ENCODE measurements around the gene CPE. TPM values are rescaled to one million over a fixed set of nuclear protein-coding genes. Genes with fewer than 3 reads are reported as not detected.

CPE gene
- polyA plus RNA-seq, 1 experiment = 0.44 TPM

DNA sequence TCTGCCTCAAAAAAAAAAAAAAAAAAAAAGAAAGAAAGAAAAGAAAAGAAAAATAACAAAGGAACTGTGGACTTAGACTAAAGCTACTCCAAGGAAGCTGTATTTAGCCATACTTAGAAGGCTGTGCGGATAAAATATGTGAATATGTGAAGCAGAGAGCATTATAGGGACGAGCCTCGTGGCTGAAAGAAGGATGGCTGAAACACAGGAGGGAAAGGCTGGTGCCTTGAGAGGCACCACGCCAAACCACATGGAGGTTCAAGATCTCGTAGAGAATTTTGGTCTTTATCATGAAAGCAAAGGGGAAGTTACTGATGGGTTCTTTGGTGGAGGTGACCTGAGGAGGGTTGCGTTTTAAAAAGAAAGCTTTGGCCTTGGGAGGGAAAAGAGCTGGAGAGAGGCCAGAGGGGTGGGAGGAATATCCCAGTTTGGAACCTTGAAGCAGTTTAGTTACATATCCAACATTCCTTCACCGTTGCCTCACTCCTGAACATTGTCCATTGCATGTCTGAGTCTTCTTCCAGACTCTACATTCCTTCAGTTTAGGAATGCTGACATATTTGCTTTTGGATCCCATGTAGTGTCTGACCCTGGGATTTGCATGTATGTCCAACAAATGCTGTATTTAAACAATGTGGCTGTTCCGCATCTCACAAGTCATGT is 82.5 kb downstream of the CPE start:
- DNase-seq (ENCODE audit: low read depth) = peak; percentile 51
- Histone ChIP-seq H3K27me3 (ENCODE audit: control insufficient read depth, insufficient read depth, low read length) (no peaks in the 10 kb centered on the region), H3K36me3 (ENCODE audit: control insufficient read depth, insufficient read depth, low read length) (no peaks in the 10 kb centered on the region), H3K4me3 (ENCODE audit: low read depth, low read length) (no peak overlapping the region)
- TF ChIP-seq, protein P1, sequence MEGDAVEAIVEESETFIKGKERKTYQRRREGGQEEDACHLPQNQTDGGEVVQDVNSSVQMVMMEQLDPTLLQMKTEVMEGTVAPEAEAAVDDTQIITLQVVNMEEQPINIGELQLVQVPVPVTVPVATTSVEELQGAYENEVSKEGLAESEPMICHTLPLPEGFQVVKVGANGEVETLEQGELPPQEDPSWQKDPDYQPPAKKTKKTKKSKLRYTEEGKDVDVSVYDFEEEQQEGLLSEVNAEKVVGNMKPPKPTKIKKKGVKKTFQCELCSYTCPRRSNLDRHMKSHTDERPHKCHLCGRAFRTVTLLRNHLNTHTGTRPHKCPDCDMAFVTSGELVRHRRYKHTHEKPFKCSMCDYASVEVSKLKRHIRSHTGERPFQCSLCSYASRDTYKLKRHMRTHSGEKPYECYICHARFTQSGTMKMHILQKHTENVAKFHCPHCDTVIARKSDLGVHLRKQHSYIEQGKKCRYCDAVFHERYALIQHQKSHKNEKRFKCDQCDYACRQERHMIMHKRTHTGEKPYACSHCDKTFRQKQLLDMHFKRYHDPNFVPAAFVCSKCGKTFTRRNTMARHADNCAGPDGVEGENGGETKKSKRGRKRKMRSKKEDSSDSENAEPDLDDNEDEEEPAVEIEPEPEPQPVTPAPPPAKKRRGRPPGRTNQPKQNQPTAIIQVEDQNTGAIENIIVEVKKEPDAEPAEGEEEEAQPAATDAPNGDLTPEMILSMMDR (IDR thresholded peaks at IDR 0.05; ENCODE audit: insufficient read depth, low read depth, low read length) = no peak
- CTCF ChIA-PET = interaction anchor here (0.6 to 3.3 kb wide), 4 partner anchors 11 to 636 kb away, joined by 3 to 23 read pairs (median 3); no protein-coding TSS in a partner anchor
- POLR2A ChIA-PET = interaction anchor here (0.6 kb wide), 1 partner anchor 39 kb away, joined by 7 read pairs; no protein-coding TSS in a partner anchor

DNA sequence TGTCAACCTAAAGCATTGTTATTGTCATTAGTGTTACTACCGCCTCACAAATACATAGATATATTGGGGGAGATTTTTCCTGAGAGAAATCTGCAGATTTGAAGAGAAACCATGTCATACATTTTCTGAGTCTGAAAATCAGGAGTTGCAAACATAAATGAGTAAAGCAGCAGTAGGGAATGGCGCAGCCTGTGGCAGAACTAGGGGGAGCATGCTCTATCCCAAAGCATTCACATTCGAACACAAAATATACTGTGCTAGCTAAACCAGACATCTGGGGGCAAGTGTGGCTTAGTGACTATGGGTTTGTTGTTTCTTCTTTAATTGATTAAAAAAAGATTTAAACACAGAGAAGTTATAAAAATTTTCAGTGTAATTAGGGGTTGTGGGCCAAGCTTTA is 83.2 kb downstream of the CPE start:
- CTCF ChIA-PET = interaction anchor here (0.9 to 3.3 kb wide), 3 partner anchors 10 to 331 kb away, joined by 3 to 23 read pairs (median 3); no protein-coding TSS in a partner anchor
- no peaks in the 10 kb centered on the region for H3K27me3 ChIP-seq (ENCODE audit: control insufficient read depth, insufficient read depth, low read length)
- no peaks in the 10 kb centered on the region for H3K36me3 ChIP-seq (ENCODE audit: control insufficient read depth, insufficient read depth, low read length)
- no peak for DNase-seq (ENCODE audit: low read depth)
- no peak overlapping the region for H3K4me3 ChIP-seq (ENCODE audit: low read depth, low read length)
- POLR2A ChIA-PET = no interaction called here
- TF ChIP-seq, protein P1 (IDR thresholded peaks at IDR 0.05; ENCODE audit: insufficient read depth, low read depth, low read length) = no peak

DNA sequence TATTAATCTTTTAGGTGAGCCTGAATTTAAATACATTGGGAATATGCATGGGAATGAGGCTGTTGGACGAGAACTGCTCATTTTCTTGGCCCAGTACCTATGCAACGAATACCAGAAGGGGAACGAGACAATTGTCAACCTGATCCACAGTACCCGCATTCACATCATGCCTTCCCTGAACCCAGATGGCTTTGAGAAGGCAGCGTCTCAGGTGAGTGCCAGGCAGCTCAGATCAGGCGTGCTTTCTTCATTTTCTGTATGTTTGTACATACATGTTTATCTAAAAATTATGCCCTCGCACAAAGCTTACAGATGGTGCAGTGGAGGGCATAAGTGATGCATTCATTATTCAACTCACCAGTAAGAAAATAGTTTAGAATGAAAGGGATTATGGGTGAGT is 85.6 kb downstream of the CPE start:
- ChIA-PET CTCF (interaction anchor here (0.6 to 2.7 kb wide), 9 partner anchors 10 to 352 kb away, joined by 3 to 35 read pairs (median 5); partner anchors contain the start of gene TMEM192), POLR2A (no interaction called here)
- H3K36me3 ChIP-seq (ENCODE audit: control insufficient read depth, insufficient read depth, low read length) = no peaks in the 10 kb centered on the region
- TF ChIP-seq, protein P1 (IDR thresholded peaks at IDR 0.05; ENCODE audit: insufficient read depth, low read depth, low read length) = no peak
- no peak overlapping the region for H3K4me3 ChIP-seq (ENCODE audit: low read depth, low read length)
- DNase-seq (ENCODE audit: low read depth) = no peak
- 0 out of 2 replicates have a peak, but pooled peaks cover 2% of the 10 kb centered on the region for H3K27me3 ChIP-seq (ENCODE audit: control insufficient read depth, insufficient read depth, low read length)

- Histone ChIP-seq H3K27me3 (ENCODE audit: control insufficient read depth, insufficient read depth, low read length) (0 out of 2 replicates have a peak, but pooled peaks cover 2% of the 10 kb centered on the region), H3K4me3 (ENCODE audit: low read depth, low read length) (no peak overlapping the region), H3K36me3 (ENCODE audit: control insufficient read depth, insufficient read depth, low read length) (no peaks in the 10 kb centered on the region)
- CTCF ChIA-PET = interaction anchor here (0.7 to 2.7 kb wide), 9 partner anchors 11 to 351 kb away, joined by 3 to 35 read pairs (median 6); partner anchors contain the start of gene TMEM192
- TF ChIP-seq, protein P1 (IDR thresholded peaks at IDR 0.05; ENCODE audit: insufficient read depth, low read depth, low read length) = peak; percentile 74
- POLR2A ChIA-PET = no interaction called here
- no peak for DNase-seq (ENCODE audit: low read depth)
These were observed 86.1 kb downstream of the CPE start for GRCh38 chr4:165464813-165465381.

DNA sequence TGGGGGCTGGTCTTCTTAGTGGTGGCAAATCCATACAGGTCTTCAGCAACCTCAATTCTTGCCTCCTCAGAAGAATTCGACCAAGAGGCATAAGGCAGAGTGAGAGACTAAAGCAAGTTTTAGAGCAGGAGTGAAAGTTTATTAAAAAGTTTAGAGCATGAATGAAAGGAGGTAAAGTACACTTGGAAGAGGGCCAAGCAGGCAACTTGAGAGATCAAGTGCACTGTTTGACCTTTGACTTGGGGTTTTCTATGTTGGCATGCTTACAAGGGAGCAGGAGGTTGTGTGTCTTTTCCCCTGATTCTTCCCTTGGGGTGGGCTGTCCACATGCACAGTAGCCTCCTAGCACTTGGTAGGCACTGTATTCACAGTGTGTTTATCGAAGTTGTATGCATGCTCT is 91.2 kb downstream of the CPE start:
- POLR2A ChIA-PET = no interaction called here
- CTCF ChIA-PET = no interaction called here
- Histone ChIP-seq H3K36me3 (ENCODE audit: control insufficient read depth, insufficient read depth, low read length) (no peaks in the 10 kb centered on the region), H3K4me3 (ENCODE audit: low read depth, low read length) (no peak overlapping the region), H3K27me3 (ENCODE audit: control insufficient read depth, insufficient read depth, low read length) (0 out of 2 replicates have a peak, but pooled peaks cover 2% of the 10 kb centered on the region)
- no peak for DNase-seq (ENCODE audit: low read depth)
- TF ChIP-seq, protein P1 (IDR thresholded peaks at IDR 0.05; ENCODE audit: insufficient read depth, low read depth, low read length) = no peak

All from BJ (cell line).